OCI-LY3 (cell line): ENCODE data around the gene HECTD1.
"Not testable (repeated sequence)": the region's sequence is repeated elsewhere in the genome, so short reads cannot be mapped to it uniquely, and the experiment has no call there.

ENCODE experiments used
- H2AFZ ChIP-seq: fragments of 200-600, 300-600 bp; shearing (Covaris generic); 2 replicates; pipeline ENCODE4 v1.6.0; 2014; ENCODE audit warnings: antibody characterized with exemption, low read depth, low read length
- H3K27ac ChIP-seq: fragments of 200-600, 300-600 bp; sonication (generic); 2 replicates; pipeline ENCODE4 v1.5.1; 2014; ENCODE audit warnings: mild to moderate bottlenecking, low read length, moderate library complexity, mixed read lengths
- H3K27me3 ChIP-seq: fragments of 200-600, 300-600 bp; sonication (generic); 2 replicates; pipeline ENCODE4 v1.6.1; 2014; ENCODE audit warnings: low read depth, low read length, mixed read lengths
- H3K36me3 ChIP-seq: fragments of 200-600, 300-600 bp; sonication (generic); replicated peaks from 2 replicates; pipeline ENCODE3; 2014; ENCODE audit warnings: low read depth, low read length, mixed read lengths
- H3K4me1 ChIP-seq: fragments of 300-600, 200-600 bp; sonication (generic); 2 replicates; pipeline ENCODE4 v1.6.1; 2014; ENCODE audit warnings: low read length, mixed read lengths
- H3K4me2 ChIP-seq: fragments of 200-600, 300-600 bp; sonication (generic); 2 replicates; pipeline ENCODE4 v1.6.1; 2014; ENCODE audit warnings: low read length, mixed read lengths
- H3K4me3 ChIP-seq: fragments of 300-600, 200-600 bp; sonication (generic); 2 replicates; pipeline ENCODE4 v1.5.1; 2014; ENCODE audit warnings: antibody characterized with exemption, mild to moderate bottlenecking, low read length, moderate library complexity
- H3K79me2 ChIP-seq: fragments of 300-600, 200-600 bp; shearing (Covaris generic); 2 replicates; pipeline ENCODE4 v1.6.1; 2014; ENCODE audit warnings: mild to moderate bottlenecking, low read length, mixed read lengths
- H3K9ac ChIP-seq: fragments of 300-600, 200-600 bp; shearing (Covaris generic); 2 replicates; pipeline ENCODE4 v1.6.0; 2014; ENCODE audit warnings: mild to moderate bottlenecking, low read length, moderate library complexity
- H3K9me3 ChIP-seq: fragments of 200-600, 300-600 bp; shearing (Covaris generic); 2 replicates; pipeline ENCODE4 v1.6.1; 2014; ENCODE audit warnings: low read length, mixed read lengths; ENCODE audit not compliant: insufficient read depth
- H4K20me1 ChIP-seq: fragments of 200-600, 300-600 bp; sonication (generic); 2 replicates; pipeline ENCODE4 v1.6.1; 2016; ENCODE audit warnings: low read length, mixed read lengths; ENCODE audit not compliant: insufficient read depth
- CTCF ChIP-seq: fragments of 200-600, 300-600 bp; sonication (generic); IDR thresholded peaks from 2 replicates; pipeline ENCODE4 v1.5.1; 2014; ENCODE audit warnings: antibody characterized with exemption, low read length, low read depth
- EZH2phosphoT487 ChIP-seq: fragments of 200-600 bp; shearing (Covaris generic); IDR thresholded peaks from 2 replicates; pipeline ENCODE4 v1.6.1; 2018; ENCODE audit warnings: antibody characterized with exemption, mixed run types, low read depth

The HECTD1 gene

GRCh38 chr14:31200702-31200990 lies 6.9 kb downstream of the HECTD1 start:
- H3K9ac ChIP-seq: no peak overlapping the region
- H3K27ac ChIP-seq: no peak overlapping the region
- H3K4me3 ChIP-seq: no peak overlapping the region
- H3K36me3 ChIP-seq: peaks cover 25% of the 10 kb centered on the region
- peaks cover 94% of the 10 kb centered on the region for H3K79me2 ChIP-seq
- no peak overlapping the region for H3K4me2 ChIP-seq
- TF ChIP-seq CTCF: no peak
- TF ChIP-seq EZH2phosphoT487: no peak
- H3K4me1 ChIP-seq: peaks cover 30% of the 10 kb centered on the region
- no peaks in the 10 kb centered on the region for H3K27me3 ChIP-seq
- no peaks in the 10 kb centered on the region for H3K9me3 ChIP-seq
- H2AFZ ChIP-seq: no peak overlapping the region
- peaks cover 40% of the 10 kb centered on the region for H4K20me1 ChIP-seq

GRCh38 chr14:31197671-31198070 lies 9.9 kb downstream of the HECTD1 start:
- no peak for TF ChIP-seq CTCF
- TF ChIP-seq EZH2phosphoT487: no peak
- H3K79me2 ChIP-seq: peaks cover 95% of the 10 kb centered on the region
- H3K9ac ChIP-seq: no peak overlapping the region
- H3K9me3 ChIP-seq: no peaks in the 10 kb centered on the region
- no peak overlapping the region for H3K4me2 ChIP-seq
- no peak overlapping the region for H2AFZ ChIP-seq
- H3K4me3 ChIP-seq: no peak overlapping the region
- no peaks in the 10 kb centered on the region for H3K27me3 ChIP-seq
- H3K4me1 ChIP-seq: peaks cover 19% of the 10 kb centered on the region
- H4K20me1 ChIP-seq: peaks cover 33% of the 10 kb centered on the region
- H3K27ac ChIP-seq: no peak overlapping the region
- peaks cover 28% of the 10 kb centered on the region for H3K36me3 ChIP-seq

DNA sequence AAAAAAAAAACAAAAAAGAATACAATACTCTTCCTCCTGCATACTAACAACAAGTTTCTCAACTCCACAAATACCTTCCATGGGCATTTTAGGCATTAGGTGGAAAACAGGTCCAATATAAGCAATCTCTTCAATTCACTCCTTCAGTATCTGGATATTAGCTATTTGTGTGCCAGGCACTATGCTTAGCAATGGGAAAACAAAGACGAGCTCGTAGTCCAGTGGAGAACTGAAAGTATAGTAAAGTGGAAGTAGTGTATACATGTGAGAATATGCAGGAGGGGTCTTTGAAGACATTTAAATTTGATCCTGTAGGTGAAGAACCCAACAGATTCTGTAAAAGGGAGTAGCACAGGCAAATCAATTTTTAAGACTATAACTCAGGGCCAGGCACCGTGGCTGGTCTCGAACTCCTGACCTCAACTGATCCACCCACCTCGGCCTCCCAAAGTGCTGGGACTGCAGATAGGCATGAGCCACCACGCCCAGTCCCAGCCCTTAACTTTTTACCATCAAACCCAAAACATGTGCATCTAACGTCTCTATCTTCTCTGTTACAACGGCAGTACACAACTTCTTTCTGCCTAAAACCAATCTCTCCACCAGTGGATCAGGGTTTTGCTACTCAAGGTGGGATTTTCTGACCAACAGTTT lies 10.6 kb downstream of the HECTD1 start:
- H3K79me2 ChIP-seq: peaks cover 88% of the 10 kb centered on the region
- peaks cover 33% of the 10 kb centered on the region for H4K20me1 ChIP-seq
- H3K4me2 ChIP-seq: peak overlapping the region; percentile 17

GRCh38 chr14:31194661-31195060 lies 12.9 kb downstream of the HECTD1 start:
- Histone ChIP-seq H3K9ac (no peak overlapping the region), H3K27ac (no peak overlapping the region), H4K20me1 (peaks cover 27% of the 10 kb centered on the region), H3K4me1 (peaks cover 14% of the 10 kb centered on the region), H3K27me3 (no peaks in the 10 kb centered on the region), H3K9me3 (no peaks in the 10 kb centered on the region), H3K79me2 (peaks cover 78% of the 10 kb centered on the region), H3K4me2 (no peak overlapping the region), H2AFZ (no peak overlapping the region), H3K36me3 (peaks cover 29% of the 10 kb centered on the region), H3K4me3 (no peak overlapping the region)
- no peak for TF ChIP-seq EZH2phosphoT487

More for the DNA sequence above, 10.6 kb downstream of the HECTD1 start:
- peaks cover 19% of the 10 kb centered on the region for H3K4me1 ChIP-seq
- H2AFZ ChIP-seq: no peak overlapping the region
- H3K9me3 ChIP-seq: no peaks in the 10 kb centered on the region
- H3K9ac ChIP-seq: no peak overlapping the region
- H3K36me3 ChIP-seq: peaks cover 28% of the 10 kb centered on the region
- TF ChIP-seq CTCF (no peak), EZH2phosphoT487 (no peak)
- H3K27ac ChIP-seq: no peak overlapping the region
- H3K27me3 ChIP-seq: no peaks in the 10 kb centered on the region
- no peak overlapping the region for H3K4me3 ChIP-seq

GRCh38 chr14:31194095-31194494 lies 13.5 kb downstream of the HECTD1 start:
- no peak overlapping the region for H3K27ac ChIP-seq
- H2AFZ ChIP-seq: no peak overlapping the region
- H4K20me1 ChIP-seq: peaks cover 28% of the 10 kb centered on the region
- H3K4me2 ChIP-seq: no peak overlapping the region
- peaks cover 14% of the 10 kb centered on the region for H3K4me1 ChIP-seq
- H3K27me3 ChIP-seq: no peaks in the 10 kb centered on the region
- peaks cover 30% of the 10 kb centered on the region for H3K36me3 ChIP-seq
- H3K4me3 ChIP-seq: no peak overlapping the region
- H3K9ac ChIP-seq: no peak overlapping the region
- peaks cover 79% of the 10 kb centered on the region for H3K79me2 ChIP-seq
- no peak for TF ChIP-seq EZH2phosphoT487
- TF ChIP-seq CTCF: no peak
- H3K9me3 ChIP-seq: no peaks in the 10 kb centered on the region

DNA sequence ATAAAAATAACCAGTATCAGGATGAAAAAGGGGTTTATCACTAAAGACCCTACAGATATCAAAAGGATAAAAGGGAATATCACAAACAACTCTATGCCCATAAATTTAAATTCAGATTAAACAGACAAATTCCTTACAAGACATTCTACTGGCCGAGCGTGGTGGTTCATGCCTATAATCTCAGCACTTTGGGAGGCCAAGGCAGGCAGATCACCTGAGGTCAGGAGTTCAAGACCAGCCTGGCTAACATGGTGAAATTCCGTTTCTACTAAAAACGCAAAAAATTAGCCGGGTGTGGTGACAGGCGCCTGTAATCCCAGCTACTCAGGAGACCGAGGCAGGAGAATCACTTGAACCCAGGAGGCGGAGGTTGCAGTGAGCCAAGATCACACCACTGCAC lies 15.0 kb downstream of the HECTD1 start:
- peaks cover 22% of the 10 kb centered on the region for H4K20me1 ChIP-seq

More for the DNA sequence above, 15.0 kb downstream of the HECTD1 start:
- H3K27me3 ChIP-seq, H2AFZ ChIP-seq, H3K9ac ChIP-seq, H3K4me1 ChIP-seq, H3K4me3 ChIP-seq, H3K9me3 ChIP-seq, H3K4me2 ChIP-seq, H3K27ac ChIP-seq: not testable (repeated sequence)
- peaks cover 79% of the 10 kb centered on the region for H3K79me2 ChIP-seq
- H3K36me3 ChIP-seq: peaks cover 24% of the 10 kb centered on the region
